Prostate gland (tissue), 2 donors: ENCODE results near the gene INPP5B.

Experiments
- POLR2A ChIP-seq: fragments of 450-650 bp; IDR thresholded peaks from one replicate; pipeline ENCODE4 v1.6.1; 2016; ENCODE audit warnings: antibody characterized with exemption, mild to moderate bottlenecking
- POLR2AphosphoS5 ChIP-seq: sonication (generic); formaldehyde crosslinking; IDR thresholded peaks from one replicate; pipeline ENCODE4 v1.6.1; 2017; ENCODE audit warnings: antibody characterized with exemption
- TF ChIP-seq, protein P1 (sequence below), 4 experiments: fragments of 200-600 bp in 2 of 4; fragments of 450-650 bp in 2 of 4; sonication (generic) in 2 of 4; IDR thresholded peaks; 1 replicate in 3 of 4; 2 replicates in 1 of 4; pipeline ENCODE4 v1.5.1; 2016 to 2019; ENCODE audit warnings: antibody characterized with exemption in 4 of 4, mild to moderate bottlenecking in 2 of 4, moderate library complexity in 2 of 4

DNA sequence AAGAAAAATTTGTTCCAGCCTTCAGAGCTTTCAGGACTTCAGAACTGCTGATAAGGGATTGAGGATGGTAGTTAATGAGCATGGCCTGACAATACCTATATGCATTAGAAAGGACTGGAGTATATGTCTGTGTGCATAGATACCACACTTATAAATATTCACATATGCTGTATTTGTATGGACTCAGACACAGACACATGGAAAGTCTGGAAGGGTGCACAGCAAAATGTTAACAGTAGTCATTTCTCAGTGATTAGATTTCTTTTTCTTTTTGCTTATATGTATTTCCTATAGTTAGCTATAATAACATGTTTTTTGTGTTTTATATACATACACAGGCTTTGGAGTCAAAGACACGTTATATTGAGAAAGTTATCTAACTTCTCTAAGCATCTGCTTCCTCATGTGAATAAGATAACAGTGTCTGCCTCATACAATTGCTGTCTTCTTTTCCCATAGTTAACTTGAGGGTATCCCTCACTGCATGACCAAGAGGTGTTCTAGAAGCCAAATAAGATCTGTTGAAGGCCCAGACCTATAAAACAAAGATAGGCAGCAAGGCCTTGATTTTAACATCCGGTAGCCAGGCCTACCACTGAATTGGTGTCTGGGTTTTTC lies 31.3 kb downstream of the INPP5B start:
- TF ChIP-seq, protein P1, sequence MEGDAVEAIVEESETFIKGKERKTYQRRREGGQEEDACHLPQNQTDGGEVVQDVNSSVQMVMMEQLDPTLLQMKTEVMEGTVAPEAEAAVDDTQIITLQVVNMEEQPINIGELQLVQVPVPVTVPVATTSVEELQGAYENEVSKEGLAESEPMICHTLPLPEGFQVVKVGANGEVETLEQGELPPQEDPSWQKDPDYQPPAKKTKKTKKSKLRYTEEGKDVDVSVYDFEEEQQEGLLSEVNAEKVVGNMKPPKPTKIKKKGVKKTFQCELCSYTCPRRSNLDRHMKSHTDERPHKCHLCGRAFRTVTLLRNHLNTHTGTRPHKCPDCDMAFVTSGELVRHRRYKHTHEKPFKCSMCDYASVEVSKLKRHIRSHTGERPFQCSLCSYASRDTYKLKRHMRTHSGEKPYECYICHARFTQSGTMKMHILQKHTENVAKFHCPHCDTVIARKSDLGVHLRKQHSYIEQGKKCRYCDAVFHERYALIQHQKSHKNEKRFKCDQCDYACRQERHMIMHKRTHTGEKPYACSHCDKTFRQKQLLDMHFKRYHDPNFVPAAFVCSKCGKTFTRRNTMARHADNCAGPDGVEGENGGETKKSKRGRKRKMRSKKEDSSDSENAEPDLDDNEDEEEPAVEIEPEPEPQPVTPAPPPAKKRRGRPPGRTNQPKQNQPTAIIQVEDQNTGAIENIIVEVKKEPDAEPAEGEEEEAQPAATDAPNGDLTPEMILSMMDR (IDR thresholded peaks at IDR 0.05): no peak
- no peak for TF ChIP-seq POLR2A
- TF ChIP-seq POLR2AphosphoS5: no peak
